NCI-H774 (cell line): ENCODE data around the gene PSMD1.
"Not testable (repeated sequence)": the region's sequence is repeated elsewhere in the genome, so short reads cannot be mapped to it uniquely, and the experiment has no call there.

ENCODE experiments used
- DNase-seq: peaks from one replicate; lab custom pipeline; 2025; lab: John Stamatoyannopoulos, UW

PSMD1 gene

GRCh38 chr2:231056453-231057416 is at the start of gene PSMD1:
Gene PSMD1, plus strand, starts transcription at chr2:231056867. Its CDS starts 159 bp downstream, at chr2:231057026.
- DNase-seq, result peak; percentile 84

- no peak for DNase-seq
Measured at GRCh38 chr2:231007286-231008098, 49.2 kb upstream of the PSMD1 start.

- no peak for DNase-seq
Measured at GRCh38 chr2:231008131-231008530, 48.5 kb upstream of the PSMD1 start.

DNA sequence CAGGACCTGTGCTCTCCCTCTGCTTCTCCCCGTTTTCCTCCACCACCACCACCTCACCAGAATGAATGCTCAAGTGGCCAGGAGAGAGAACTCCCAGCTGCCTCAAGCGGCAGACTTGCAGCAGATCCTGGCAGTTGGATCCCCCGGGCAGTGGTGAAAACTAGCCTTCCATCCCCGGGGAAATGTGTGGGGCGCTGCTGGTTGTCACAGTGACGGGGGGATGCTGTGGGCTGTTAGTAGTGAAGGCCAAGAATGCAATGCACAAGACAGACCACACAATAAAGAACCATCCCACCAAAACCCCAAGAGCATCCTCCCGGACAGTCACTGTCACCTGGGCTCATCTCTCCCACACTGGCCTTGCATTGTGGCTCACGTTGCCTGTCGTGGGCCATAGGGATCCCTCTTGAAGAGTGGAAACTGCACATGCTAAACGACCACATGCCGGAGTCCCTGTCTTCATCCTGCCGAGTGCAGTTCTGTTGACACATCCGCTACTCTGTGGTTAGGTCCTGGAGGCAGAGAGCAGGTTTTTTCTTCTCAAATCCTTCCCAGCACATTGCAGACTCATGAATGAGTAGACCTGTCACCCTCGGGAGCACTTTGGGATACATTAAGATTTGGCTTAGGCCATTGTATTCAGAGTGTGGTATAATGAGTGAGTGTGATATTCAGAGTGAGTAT is 47.3 kb upstream of the PSMD1 start:
- no peak for DNase-seq

DNA sequence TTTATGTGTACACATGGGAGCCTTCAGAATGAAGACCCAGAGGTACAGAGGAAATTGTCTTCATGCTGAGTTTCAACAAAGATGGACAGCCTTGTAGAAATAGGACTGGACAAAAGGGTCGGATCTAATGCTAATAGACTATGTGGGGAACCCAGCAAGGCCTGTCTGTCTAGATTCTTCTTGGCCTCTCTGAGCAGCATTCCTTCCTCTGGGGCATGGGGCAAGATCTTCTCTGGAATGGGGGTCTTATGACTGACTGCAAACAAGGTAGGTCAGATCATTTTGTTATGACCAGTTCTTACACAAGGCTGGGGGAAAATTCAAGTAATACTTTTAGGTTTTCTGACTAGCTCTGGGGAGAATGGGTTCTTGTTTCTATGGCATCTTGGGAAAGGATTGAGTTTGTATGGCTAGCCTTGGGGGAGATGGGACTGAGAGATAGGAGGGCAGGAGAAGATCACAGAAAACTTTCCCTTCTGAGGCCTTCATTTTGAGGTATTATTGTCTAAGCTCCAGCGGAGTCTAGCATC is 46.4 kb upstream of the PSMD1 start:
- DNase-seq, result no peak

- DNase-seq, result no peak
Measured at GRCh38 chr2:231011526-231011925, 45.1 kb upstream of the PSMD1 start.

GRCh38 chr2:231012463-231012862 is 44.2 kb upstream of the PSMD1 start:
- no peak for DNase-seq

DNA sequence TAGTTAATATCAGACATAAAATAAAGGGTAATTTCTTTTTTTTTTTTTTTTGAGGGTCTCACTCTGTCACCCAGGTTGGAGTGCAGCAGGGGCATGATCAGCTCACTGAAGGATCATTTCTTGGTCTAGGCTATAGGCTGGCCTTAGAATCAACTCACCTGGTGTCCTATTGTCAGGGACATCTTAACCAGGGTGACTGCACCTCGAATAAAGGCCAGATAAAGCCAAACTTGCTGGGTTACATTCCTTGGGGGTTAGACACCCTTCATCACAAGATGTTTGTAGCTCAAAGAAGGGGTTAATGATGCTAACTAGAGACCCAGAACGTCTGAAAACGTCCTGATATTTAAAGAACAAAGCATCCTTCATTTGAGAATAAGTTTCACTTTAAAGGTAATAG is 42.8 kb upstream of the PSMD1 start:
- DNase-seq, result no peak

GRCh38 chr2:231015478-231015877 is 41.2 kb upstream of the PSMD1 start:
- DNase-seq, result no peak

GRCh38 chr2:231015926-231016325 is 40.7 kb upstream of the PSMD1 start:
- no peak for DNase-seq

DNA sequence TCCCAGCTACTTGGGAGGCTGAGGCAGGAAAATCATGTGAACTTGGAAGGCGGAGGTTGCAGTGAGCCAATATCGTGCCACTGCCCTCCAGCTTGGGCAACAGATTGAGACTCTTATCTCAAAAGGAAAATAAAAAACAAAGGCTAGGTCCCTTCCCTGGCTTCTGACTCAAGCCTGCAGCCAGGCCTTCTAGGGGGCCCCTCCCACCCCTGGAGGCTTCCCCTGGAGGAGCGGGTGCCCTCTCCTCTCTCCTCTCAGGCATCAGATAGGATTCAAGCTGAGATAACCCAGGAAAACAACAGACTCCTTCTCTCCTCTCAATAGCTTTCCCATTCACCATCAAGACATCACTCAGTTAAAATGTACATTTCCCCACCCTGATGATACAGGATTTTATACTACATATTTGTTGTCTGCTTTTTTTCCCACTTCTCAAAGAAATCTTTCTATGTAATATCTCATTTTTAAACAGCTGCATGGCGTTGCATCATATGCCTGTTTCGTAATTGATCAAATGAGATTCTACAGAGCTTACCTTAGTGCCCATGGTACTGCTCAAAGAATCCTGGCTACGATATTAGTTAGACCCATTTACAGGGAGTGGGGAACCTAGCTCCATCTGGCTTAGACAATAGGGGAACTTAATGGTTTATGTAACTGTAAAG is 40.0 kb upstream of the PSMD1 start:
- DNase-seq, result no peak

GRCh38 chr2:231017231-231017598 is 39.5 kb upstream of the PSMD1 start:
- no peak for DNase-seq

DNA sequence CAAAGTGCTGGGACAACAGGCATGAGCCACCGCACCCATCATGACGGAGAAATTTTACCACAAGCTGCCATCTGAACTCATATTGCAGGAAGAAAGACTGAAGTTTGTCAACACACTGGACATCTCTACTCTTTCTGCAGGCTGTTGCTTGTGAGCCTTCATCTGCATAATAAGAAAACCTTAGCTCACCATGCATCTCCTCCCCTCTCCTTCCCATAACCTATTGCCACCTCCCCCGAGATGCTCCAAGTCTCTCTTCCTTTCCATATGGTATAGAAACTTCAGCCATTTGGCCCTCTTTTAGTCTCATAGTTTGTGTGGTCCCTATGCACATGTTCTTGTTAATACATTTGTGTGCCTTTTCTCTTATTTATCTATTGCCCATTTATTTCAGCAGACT is 38.5 kb upstream of the PSMD1 start:
- DNase-seq, result no peak

DNA sequence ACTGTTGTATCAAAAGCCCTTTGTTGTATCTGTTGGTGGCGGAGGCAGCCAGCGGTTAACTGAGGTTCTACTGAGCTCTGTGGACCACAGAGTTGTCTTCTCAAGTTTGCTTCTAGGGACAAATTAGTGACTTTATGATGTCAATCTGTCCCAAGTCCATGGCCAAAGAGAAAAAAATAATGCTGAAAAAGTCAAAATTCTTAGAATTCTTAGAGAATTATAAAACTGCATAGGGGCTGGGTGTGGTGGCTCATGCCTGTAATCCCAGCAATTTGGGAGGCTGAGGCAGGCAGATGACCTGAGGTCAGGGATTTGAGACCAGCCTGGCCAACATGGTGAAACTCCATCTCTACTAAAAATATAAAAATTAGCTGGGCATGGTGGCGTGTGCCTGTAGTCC is 31.6 kb upstream of the PSMD1 start:
- not testable (repeated sequence) for DNase-seq

- no peak for DNase-seq
Measured at GRCh38 chr2:231028889-231029288, 27.8 kb upstream of the PSMD1 start.

GRCh38 chr2:231029563-231029962 is 27.1 kb upstream of the PSMD1 start:
- no peak for DNase-seq

DNA sequence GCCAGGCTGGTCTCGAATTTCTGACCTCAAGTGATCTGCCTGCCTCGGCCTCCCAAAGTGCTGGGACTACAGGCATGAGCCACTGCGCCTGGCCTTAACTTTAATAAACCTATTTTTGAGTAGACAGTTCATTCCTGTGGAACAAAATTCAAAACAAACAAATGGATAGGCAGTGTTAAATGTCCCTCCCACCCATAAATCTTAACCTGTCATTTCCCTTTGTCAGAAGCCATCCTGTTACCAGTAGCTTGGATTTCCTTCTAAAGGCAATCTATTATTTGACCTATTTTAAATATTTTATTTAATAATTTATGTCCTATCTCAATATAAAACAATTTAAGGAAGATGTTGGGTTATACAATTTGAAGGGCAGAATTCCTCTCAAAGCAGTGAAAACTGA is 25.9 kb upstream of the PSMD1 start:
- DNase-seq, result no peak

DNA sequence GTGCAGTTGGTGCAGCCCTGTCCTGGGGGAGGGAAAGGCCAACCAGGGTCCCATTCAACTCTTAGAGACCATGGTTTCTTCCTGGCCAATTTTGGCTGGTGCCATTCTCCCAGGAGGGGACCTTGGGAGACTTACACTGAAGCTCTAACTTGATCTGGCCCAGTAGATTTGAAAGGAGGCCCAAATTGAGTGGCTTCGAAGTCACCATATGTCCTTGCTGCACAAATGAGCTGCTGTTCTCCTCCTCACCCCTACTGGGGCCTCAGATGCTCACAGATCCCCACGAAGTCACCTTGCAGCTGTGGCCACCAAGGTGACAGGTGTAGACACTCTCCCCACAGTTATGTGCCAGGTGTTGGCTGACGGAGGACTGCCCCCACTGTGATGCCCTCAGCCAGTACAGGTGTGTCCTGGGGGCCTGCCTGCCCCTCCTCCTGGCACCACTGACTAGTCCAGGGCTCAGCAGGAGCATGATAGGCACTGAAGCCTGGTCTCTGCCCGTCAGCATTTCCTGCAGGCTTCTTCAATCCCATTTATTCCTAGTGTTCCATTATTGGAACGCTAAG is 24.0 kb upstream of the PSMD1 start:
- DNase-seq, result no peak

DNA sequence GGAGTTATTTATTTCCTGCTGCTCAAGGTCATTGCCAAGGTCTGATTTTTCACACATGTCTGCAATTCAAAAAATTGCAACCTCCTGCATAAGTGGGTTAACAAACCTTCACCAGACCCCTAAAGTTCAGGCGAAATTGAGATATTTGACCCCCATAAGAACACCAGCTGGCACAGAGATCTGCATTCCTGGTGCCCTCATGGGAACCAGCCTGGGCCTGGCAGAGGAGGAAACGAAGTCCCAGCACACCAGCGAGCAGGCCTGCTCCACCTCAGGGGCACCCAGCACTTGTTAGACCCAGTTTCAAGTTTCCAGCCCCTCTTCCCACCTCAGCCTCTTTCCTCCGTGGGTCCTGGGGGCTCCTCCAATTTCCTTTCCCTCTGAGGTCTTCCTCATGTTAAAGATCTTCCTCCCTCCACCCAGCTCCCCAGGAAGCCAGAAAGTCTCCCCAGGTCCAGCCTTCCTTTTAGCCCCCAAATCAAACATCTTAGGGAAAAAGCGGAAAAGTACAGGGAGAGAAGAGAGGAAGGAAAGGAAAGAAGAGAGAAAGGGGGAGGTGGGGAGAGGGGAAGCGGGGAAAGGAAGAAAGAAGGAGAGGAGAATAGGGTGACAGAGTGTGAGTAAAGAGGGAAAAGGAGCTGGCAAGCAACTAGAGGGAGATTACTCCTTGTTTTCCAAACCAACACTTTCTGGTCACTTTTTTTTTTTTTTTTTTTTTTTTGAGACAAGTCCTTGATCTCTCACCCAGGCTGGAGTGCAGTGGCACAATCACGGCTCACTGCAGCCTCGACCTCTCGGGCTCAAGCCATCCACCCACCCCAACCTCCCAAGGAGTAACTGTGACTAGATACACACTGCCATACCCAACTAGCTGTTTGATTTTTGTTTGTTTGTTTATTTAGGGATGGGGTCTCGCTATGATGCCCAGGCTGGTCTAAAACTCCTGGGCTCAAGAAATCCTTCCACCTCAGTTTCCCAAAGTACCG is 23.2 kb upstream of the PSMD1 start:
- no peak for DNase-seq

DNA sequence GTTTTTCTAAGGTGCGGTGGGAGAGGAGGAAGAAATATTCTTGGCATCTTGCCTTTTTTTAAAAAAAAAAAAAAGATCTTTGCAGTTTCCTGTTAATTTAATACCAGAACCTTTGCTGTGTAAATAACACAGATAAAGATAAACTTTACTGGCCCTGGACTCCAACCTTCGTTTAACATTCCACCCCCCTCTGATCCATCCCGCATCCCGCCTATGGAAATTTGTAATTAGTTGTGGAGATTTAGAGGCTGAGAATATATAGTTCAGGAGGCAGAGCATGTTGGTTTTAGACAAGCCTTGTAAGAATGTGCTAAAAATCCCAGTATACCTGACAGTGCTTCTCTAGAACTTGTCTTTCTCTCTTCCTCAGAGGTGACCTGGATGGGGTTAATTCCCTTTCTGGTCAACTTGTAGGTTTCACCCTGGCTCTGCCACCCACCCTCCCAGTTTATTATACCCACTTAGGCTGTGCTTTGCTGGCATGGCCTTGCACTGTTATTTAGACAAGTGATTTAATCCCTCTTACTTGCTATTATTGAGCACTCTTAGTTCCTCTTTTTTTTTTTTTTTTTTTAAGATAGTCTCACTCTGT is 22.3 kb upstream of the PSMD1 start:
- DNase-seq, result no peak
